GM10248 (cell line): ENCODE data around the gene LRRC4C.

Experiments
- CTCF ChIA-PET: fragments of 300-600 bp; sonication (Branson Sonifier 250); formaldehyde crosslinking; extraction: SDS; loops from one replicate; lab custom pipeline; 2021; ENCODE audit warnings: antibody characterized with exemption; lab: Yijun Ruan, JAX
- POLR2A ChIA-PET: fragments of 350-650 bp; sonication (Branson Sonifier 250); formaldehyde crosslinking; extraction: SDS; loops from one replicate; lab custom pipeline; 2020; ENCODE audit warnings: antibody characterized with exemption; lab: Yijun Ruan, JAX
- DNase-seq: peaks from one replicate; pipeline ENCODE4 v3.0.0; 2012; ENCODE audit errors: extremely low spot score
- CTCF ChIP-seq: IDR thresholded peaks from 2 replicates; pipeline ENCODE4 v1.5.1; 2012; ENCODE audit warnings: mild to moderate bottlenecking, low read depth; ENCODE audit errors: extremely low read depth, missing control alignments, control extremely low read depth

The LRRC4C gene

GRCh38 chr11:41306431-41306830, 153.0 kb downstream of the LRRC4C start:
- ChIA-PET CTCF (no interaction called here), POLR2A (no interaction called here)
- no peak for TF ChIP-seq CTCF
- peak; percentile 16 for DNase-seq

GRCh38 chr11:41301023-41301422, 158.4 kb downstream of the LRRC4C start:
- DNase-seq: no peak
- no peak for TF ChIP-seq CTCF
- POLR2A ChIA-PET: no interaction called here
- CTCF ChIA-PET: no interaction called here

GRCh38 chr11:41289408-41289807, 170.0 kb downstream of the LRRC4C start:
- no peak for DNase-seq
- ChIA-PET CTCF (no interaction called here), POLR2A (no interaction called here)
- no peak for TF ChIP-seq CTCF

GRCh38 chr11:41286751-41287150, 172.7 kb downstream of the LRRC4C start:
- no peak for DNase-seq
- ChIA-PET CTCF (no interaction called here), POLR2A (no interaction called here)
- TF ChIP-seq CTCF: no peak

GRCh38 chr11:41284354-41284753, 175.1 kb downstream of the LRRC4C start:
- TF ChIP-seq CTCF: no peak
- ChIA-PET POLR2A (no interaction called here), CTCF (interaction anchor here (0.9 kb wide), 1 partner anchor 14 kb away, joined by 3 read pairs; no protein-coding TSS in a partner anchor)
- DNase-seq: no peak

- CTCF ChIA-PET: no interaction called here
- no peak for TF ChIP-seq CTCF
- POLR2A ChIA-PET: no interaction called here
- no peak for DNase-seq
Observed at GRCh38 chr11:41283191-41283930, 176.1 kb downstream of the LRRC4C start.
